PC-3 (cell line): ENCODE measurements around the gene FKBP2. TPM values are rescaled to one million over a fixed set of nuclear protein-coding genes. Genes with fewer than 3 reads are reported as not detected.

Experiments
- ATAC-seq: fragments of 200-7000 bp; cut with Tn5 transposase; 2 replicates; pipeline ENCODE4 v1.9.1; 2020; ENCODE audit warnings: mild to moderate bottlenecking, moderate library complexity
- BruUV-seq: library from RNA; stranded (reverse); fragments of 400-500 nt; replicated peaks from 2 replicates; lab custom pipeline; 2021; lab: Mats Ljungman, UMichigan
- CTCF ChIA-PET: fragments of 300-600 bp; sonication (Branson Sonifier 250); formaldehyde crosslinking; loops from one replicate; lab custom pipeline; 2022; ENCODE audit warnings: antibody characterized with exemption; lab: Charles Lee
- POLR2A ChIA-PET: fragments of 300-600 bp; sonication (Branson Sonifier 250); formaldehyde crosslinking; loops from one replicate; lab custom pipeline; 2022; ENCODE audit warnings: antibody characterized with exemption; ENCODE audit not compliant: unreplicated experiment; lab: Charles Lee
- DNase-seq: peaks from one replicate; pipeline ENCODE4 v3.0.0-alpha.2; 2015
- H2AFZ ChIP-seq: fragments of 300-600 bp; sonication (generic); 2 replicates; pipeline ENCODE4 v1.6.0; 2016; ENCODE audit warnings: antibody characterized with exemption, low read length
- H3F3A ChIP-seq: fragments of 300-600 bp; sonication (generic); one replicate; pipeline ENCODE4 v1.6.0; 2017; ENCODE audit warnings: antibody characterized with exemption, low read length, control low read depth, mild to moderate bottlenecking; ENCODE audit not compliant: unreplicated experiment
- H3K27ac ChIP-seq: fragments of 300-600 bp; sonication (generic); 2 replicates; pipeline ENCODE4 v1.5.1; 2016; ENCODE audit warnings: mild to moderate bottlenecking, low read length
- H3K27me3 ChIP-seq: fragments of 300-600 bp; sonication (generic); 2 replicates; pipeline ENCODE4 v1.6.1; 2016; ENCODE audit warnings: low read length, mixed read lengths
- H3K36me3 ChIP-seq: fragments of 300-600 bp; sonication (generic); 2 replicates; pipeline ENCODE4 v1.6.1; 2016; ENCODE audit warnings: low read depth, mixed run types, low read length, mixed read lengths
- H3K4me1 ChIP-seq: fragments of 300-600 bp; sonication (generic); 2 replicates; pipeline ENCODE4 v1.5.1; 2016; ENCODE audit warnings: low read length; ENCODE audit not compliant: insufficient read depth
- H3K4me2 ChIP-seq: fragments of 300-600 bp; sonication (generic); 2 replicates; pipeline ENCODE4 v1.6.0; 2016; ENCODE audit warnings: low read length
- H3K4me3 ChIP-seq: fragments of 300-600 bp; sonication (generic); 2 replicates; pipeline ENCODE4 v1.5.1; 2016; ENCODE audit warnings: mild to moderate bottlenecking, low read length, mixed read lengths
- H3K79me2 ChIP-seq: fragments of 300-600 bp; sonication (generic); 2 replicates; pipeline ENCODE4 v1.6.1; 2017; ENCODE audit warnings: low read length, mixed read lengths
- H3K9ac ChIP-seq: fragments of 300-600 bp; sonication (generic); 2 replicates; pipeline ENCODE4 v1.6.0; 2016; ENCODE audit warnings: mild to moderate bottlenecking, low read length
- H3K9me2 ChIP-seq: fragments of 300-600 bp; sonication (generic); replicated peaks from 2 replicates; pipeline ENCODE4 v1.6.1; 2016; ENCODE audit warnings: mixed run types, low read length, mixed read lengths
- H3K9me3 ChIP-seq: fragments of 300-600 bp; sonication (generic); 2 replicates; pipeline ENCODE4 v1.6.1; 2016; ENCODE audit warnings: low read length, mixed read lengths
- H4K20me1 ChIP-seq: fragments of 300-600 bp; sonication (generic); 2 replicates; pipeline ENCODE4 v1.6.1; 2016; ENCODE audit warnings: low read length, mixed read lengths
- EZH2 ChIP-seq: fragments of 300-600 bp; sonication (generic); IDR thresholded peaks from one replicate; pipeline ENCODE4 v1.6.1; 2017; ENCODE audit warnings: antibody characterized with exemption, mild to moderate bottlenecking, low read length; ENCODE audit not compliant: unreplicated experiment
- EZH2phosphoT487 ChIP-seq: fragments of 300-600 bp; sonication (generic); IDR thresholded peaks from 2 replicates; pipeline ENCODE4 v1.6.1; 2018; ENCODE audit warnings: mild to moderate bottlenecking, antibody characterized with exemption, low read length, borderline replicate concordance
- intact Hi-C: fragments of 100-400 bp; cut with micrococcal nuclease; formaldehyde crosslinking; loops from 2 replicates; pipeline ENCODE4 v1.9.0; 2023
- total RNA-seq: library from RNA; depleted of rRNA; stranded (reverse); fragments of >200 nt; gene quantifications from 2 replicates; pipeline ENCODE4 v1.2.3, GENCODE V29; 2014
- TF ChIP-seq, protein P1 (sequence below): fragments of 300-600 bp; sonication (generic); conservative IDR thresholded peaks from 2 replicates; pipeline ENCODE4 v1.5.1; 2017; ENCODE audit warnings: antibody characterized with exemption, low read depth, mild to moderate bottlenecking, low read length

Gene FKBP2
- total RNA-seq, 1 experiment from 2014 or later, result 215 TPM

DNA sequence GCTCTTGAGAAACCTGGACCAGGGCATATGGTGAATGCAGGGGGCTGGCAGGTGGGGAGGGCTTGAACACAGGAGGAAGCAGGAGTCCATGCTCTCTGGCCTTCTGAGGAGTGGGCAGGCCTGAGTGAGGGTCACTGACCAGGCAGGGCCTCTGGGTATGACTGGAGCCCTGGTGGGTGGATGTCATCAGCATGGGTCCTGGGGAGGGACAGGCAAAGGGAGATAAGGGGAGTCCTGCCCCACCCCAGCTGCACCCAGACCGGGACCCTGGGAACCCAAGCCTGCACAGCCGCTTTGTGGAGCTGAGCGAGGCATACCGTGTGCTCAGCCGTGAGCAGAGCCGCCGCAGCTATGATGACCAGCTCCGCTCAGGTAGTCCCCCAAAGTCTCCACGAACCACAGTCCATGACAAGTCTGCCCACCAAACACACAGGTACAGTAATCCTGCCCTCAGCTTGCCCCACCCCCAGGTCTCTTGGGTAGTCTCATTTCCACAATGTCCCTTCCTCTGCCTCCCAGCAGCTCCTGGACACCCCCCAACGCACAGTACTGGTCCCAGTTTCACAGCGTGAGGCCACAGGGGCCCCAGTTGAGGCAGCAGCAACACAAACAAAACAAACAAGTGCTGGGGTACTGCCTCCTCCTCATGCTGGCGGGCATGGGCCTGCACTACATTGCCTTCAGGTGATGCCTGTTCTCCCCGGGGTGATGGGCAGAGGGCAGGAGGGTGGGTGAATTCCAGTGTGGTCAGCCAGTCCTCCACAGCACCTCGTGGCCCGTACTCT, 8.5 kb upstream of the FKBP2 start:
- DNase-seq (no peak), ATAC-seq (no peak)
- Histone ChIP-seq H3K4me2 (no peak overlapping the region), H3K36me3 (no peaks in the 10 kb centered on the region), H3K27me3 (no peaks in the 10 kb centered on the region), H2AFZ (no peak overlapping the region), H3K9me3 (no peaks in the 10 kb centered on the region), H3K4me1 (peaks cover 38% of the 10 kb centered on the region), H3K9ac (no peak overlapping the region), H3K27ac (no peak overlapping the region), H3K9me2 (no peaks in the 10 kb centered on the region), H3F3A (no peaks in the 10 kb centered on the region), H3K4me3 (no peak overlapping the region), H3K79me2 (peaks cover 15% of the 10 kb centered on the region), H4K20me1 (no peaks in the 10 kb centered on the region)
- TF ChIP-seq EZH2 (no peak), EZH2phosphoT487 (no peak)
- TF ChIP-seq, protein P1, sequence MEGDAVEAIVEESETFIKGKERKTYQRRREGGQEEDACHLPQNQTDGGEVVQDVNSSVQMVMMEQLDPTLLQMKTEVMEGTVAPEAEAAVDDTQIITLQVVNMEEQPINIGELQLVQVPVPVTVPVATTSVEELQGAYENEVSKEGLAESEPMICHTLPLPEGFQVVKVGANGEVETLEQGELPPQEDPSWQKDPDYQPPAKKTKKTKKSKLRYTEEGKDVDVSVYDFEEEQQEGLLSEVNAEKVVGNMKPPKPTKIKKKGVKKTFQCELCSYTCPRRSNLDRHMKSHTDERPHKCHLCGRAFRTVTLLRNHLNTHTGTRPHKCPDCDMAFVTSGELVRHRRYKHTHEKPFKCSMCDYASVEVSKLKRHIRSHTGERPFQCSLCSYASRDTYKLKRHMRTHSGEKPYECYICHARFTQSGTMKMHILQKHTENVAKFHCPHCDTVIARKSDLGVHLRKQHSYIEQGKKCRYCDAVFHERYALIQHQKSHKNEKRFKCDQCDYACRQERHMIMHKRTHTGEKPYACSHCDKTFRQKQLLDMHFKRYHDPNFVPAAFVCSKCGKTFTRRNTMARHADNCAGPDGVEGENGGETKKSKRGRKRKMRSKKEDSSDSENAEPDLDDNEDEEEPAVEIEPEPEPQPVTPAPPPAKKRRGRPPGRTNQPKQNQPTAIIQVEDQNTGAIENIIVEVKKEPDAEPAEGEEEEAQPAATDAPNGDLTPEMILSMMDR, result no peak
- BruUV-seq, result no TSS peak
- intact Hi-C loops, result loop anchor here (5.0 kb wide), 1 partner anchor 45 kb away; the partner anchor contains the start of gene STIP1
- CTCF ChIA-PET, result interaction anchor here (0.7 kb wide), 1 partner anchor 85 kb away, joined by 4 read pairs; the partner anchor contains the start of gene PRDX5
- POLR2A ChIA-PET, result no interaction called here

DNA sequence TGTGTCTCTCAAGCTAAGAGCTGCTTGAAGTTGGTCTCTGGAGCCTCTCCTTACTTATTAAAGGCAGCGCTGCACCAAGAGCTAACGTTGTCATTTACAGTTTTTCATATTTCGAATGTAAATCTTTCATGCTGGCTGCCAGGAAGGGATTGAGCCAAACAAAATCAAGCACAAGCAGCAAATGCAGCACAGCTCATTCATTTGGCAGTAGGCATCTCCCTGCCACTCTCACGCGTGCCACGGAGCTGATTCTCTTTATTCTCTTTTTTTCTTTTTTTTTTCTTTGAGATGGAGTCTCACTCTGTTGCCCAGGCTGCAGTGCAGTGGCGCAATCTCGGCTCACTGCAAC, 8.0 kb upstream of the FKBP2 start:
- ATAC-seq, result no peak
- Histone ChIP-seq H3K36me3 (no peaks in the 10 kb centered on the region; the same call in 1 of the 2 replicates), H3F3A (no peaks in the 10 kb centered on the region), H3K27ac (no peak overlapping the region), H3K9ac (no peak overlapping the region), H3K9me3 (no peaks in the 10 kb centered on the region), H3K79me2 (peaks cover 11% of the 10 kb centered on the region; the same call in 1 of the 2 replicates), H3K4me2 (no peak overlapping the region), H3K4me1 (peaks cover 39% of the 10 kb centered on the region), H3K9me2 (no peaks in the 10 kb centered on the region), H3K4me3 (no peak overlapping the region), H4K20me1 (no peaks in the 10 kb centered on the region), H2AFZ (no peak overlapping the region), H3K27me3 (no peaks in the 10 kb centered on the region)
- DNase-seq, result no peak
- ChIA-PET POLR2A (no interaction called here), CTCF (interaction anchor here (0.7 kb wide), 1 partner anchor 85 kb away, joined by 4 read pairs; the partner anchor contains the start of gene PRDX5)
- intact Hi-C loops, result loop anchor here (5.0 kb wide), 1 partner anchor 46 kb away; the partner anchor contains the start of gene STIP1
- no TSS peak for BruUV-seq
- TF ChIP-seq EZH2 (no peak), EZH2phosphoT487 (no peak)
- TF ChIP-seq, protein P1, result no peak
